IPS-18c (cell line): ENCODE results near the gene LAMA2.

Source experiments
- H3K4me3 ChIP-seq: 2 replicates; pipeline ENCODE4 v1.7.0; 2013; ENCODE audit warnings: low read depth, mild to moderate bottlenecking, low read length, moderate library complexity; ENCODE audit not compliant: insufficient read depth
- H3K9me3 ChIP-seq: one replicate; pipeline ENCODE4 v1.6.1; 2013; ENCODE audit warnings: mild to moderate bottlenecking, low read length, moderate library complexity; ENCODE audit not compliant: control insufficient read depth, insufficient read depth

LAMA2 gene

DNA sequence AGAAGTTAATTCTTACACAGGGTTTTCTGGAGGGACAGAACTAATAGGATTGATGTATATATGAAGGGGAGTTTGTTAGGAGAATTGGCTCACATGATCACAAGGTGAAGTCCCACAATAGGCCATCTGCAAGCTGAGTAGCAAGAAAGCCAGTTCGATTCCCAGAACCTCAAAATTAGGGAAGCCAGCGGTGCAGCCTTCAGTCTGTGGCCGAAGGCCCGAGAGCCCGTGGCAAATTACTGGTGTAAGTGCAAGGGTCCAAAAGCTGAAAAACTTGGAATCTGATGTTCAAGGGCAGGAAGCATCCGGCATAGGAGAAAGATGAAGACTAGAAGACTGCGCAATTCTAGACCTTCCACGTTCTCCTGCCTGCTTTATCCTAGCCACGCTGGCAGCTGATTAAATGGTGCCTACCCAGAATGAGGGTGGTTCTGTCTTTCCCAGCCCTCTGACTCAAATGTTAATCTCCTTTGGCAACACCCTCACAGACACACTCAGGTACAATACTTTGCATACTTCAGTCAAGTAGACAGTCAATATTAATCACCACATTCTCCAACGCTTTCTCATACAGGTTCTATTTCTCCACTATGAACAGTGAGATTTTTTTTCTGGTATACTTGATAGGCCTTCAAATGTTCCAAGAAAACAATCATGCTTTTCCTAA, 357.0 kb downstream of the LAMA2 start:
- no peaks in the 10 kb centered on the region for H3K9me3 ChIP-seq

GRCh38 chr6:129240492-129240853, 357.5 kb downstream of the LAMA2 start:
- Histone ChIP-seq H3K4me3 (no peak overlapping the region), H3K9me3 (no peaks in the 10 kb centered on the region)

More for the DNA sequence above, 357.0 kb downstream of the LAMA2 start:
- no peak overlapping the region for H3K4me3 ChIP-seq

DNA sequence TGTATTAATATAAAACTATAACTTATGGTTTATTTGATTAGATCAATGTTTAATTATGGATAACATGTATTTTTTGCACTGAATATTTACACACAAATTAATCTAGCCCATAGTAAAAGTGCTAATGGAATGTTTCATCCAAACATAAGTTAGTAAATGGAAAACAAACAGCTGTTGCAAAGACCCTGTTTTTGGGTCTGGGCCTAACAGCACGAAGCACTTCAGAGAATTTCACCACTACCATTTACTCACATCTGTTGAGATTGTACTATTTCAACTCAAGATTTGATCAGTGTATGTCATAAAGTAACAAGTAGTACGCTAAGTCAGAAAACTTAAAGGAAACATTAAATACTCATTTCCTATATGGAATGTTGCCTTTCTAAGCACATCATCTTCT, 359.6 kb downstream of the LAMA2 start:
- H3K4me3 ChIP-seq, result no peak overlapping the region

GRCh38 chr6:129243377-129243776, 360.4 kb downstream of the LAMA2 start:
- Histone ChIP-seq H3K4me3 (no peak overlapping the region), H3K9me3 (no peaks in the 10 kb centered on the region)

More for the DNA sequence above, 359.6 kb downstream of the LAMA2 start:
- H3K9me3 ChIP-seq, result no peaks in the 10 kb centered on the region

- no peak overlapping the region for H3K4me3 ChIP-seq
- no peaks in the 10 kb centered on the region for H3K9me3 ChIP-seq
Observed at GRCh38 chr6:129248946-129249345, 366.0 kb downstream of the LAMA2 start.

GRCh38 chr6:129251669-129252376, 368.9 kb downstream of the LAMA2 start:
- Histone ChIP-seq H3K9me3 (no peaks in the 10 kb centered on the region), H3K4me3 (no peak overlapping the region)

- Histone ChIP-seq H3K4me3 (no peak overlapping the region), H3K9me3 (no peaks in the 10 kb centered on the region)
Observed at GRCh38 chr6:129252377-129253071, 369.6 kb downstream of the LAMA2 start.

- no peak overlapping the region for H3K4me3 ChIP-seq
- H3K9me3 ChIP-seq, result no peaks in the 10 kb centered on the region
Observed at GRCh38 chr6:129253242-129253641, 370.3 kb downstream of the LAMA2 start.

- H3K9me3 ChIP-seq, result no peaks in the 10 kb centered on the region
- H3K4me3 ChIP-seq, result no peak overlapping the region
Observed at GRCh38 chr6:129253727-129254126, 370.8 kb downstream of the LAMA2 start.

DNA sequence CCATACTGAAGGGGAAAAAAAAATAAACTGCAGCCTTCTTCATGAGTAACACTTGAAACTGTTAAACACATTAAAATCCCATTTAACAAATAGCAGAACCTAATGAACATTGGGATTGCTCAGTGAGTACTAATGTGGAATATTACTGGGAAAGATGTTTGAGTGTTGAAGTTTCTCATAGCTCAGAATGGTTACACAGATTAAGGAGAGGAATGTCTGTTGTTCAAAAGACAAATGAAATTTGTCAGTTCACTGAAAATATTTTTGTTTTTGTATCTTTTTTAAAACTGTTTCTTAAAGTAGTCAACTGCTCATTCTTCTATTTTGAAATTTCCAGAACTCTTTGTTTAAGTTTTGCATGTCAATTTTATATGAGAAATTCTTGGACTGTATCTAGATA, 374.3 kb downstream of the LAMA2 start:
- Histone ChIP-seq H3K9me3 (no peaks in the 10 kb centered on the region), H3K4me3 (no peak overlapping the region)

DNA sequence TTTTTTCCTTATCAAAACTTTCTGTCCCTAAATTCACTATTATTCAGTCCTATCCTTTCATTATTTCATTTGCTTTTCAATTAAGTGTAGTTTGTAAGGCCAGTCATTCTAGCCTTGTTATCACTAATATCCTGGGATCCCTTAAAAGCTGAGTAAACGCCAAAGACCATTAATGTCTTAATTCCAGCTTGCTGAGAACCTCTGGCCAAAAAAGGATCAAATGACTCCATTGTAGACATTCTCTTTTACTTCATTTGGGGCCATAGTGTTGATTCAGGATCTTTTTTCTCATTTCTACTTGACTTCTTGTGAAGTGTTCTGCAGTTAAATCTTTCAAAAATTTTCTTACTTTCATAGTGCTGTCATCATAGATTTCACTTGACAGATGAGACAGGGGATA, 379.7 kb downstream of the LAMA2 start:
- no peak overlapping the region for H3K4me3 ChIP-seq
- H3K9me3 ChIP-seq, result no peaks in the 10 kb centered on the region

GRCh38 chr6:129263176-129263575, 380.2 kb downstream of the LAMA2 start:
- no peaks in the 10 kb centered on the region for H3K9me3 ChIP-seq
- no peak overlapping the region for H3K4me3 ChIP-seq

DNA sequence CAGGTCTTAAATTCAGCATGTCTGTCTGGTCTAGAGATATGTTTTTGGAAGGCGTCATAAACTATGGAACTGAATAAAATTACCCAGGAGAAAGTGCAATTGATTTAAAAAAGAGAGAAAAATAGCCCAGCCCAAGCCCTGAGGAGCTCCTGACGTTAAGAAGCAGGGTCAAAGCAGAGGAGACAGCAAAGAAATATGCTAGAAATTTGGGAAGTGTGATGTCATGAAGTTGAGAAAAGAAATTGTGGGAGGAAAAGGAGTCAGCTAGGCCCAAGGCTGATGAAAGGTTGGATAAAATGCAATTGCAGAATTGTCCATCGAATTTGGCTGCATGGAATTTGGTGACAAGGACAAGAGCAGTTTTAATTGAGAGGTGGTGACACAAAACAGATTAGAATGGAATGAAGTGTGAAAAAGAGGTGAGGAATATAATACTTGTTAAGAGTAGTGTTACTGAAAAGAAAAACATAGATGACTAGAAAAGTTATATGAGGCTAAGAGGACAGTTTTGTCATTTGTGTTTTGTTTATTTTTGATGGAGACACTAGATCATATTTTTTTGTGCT, 381.6 kb downstream of the LAMA2 start:
- no peaks in the 10 kb centered on the region for H3K9me3 ChIP-seq
- no peak overlapping the region for H3K4me3 ChIP-seq

- H3K9me3 ChIP-seq, result no peaks in the 10 kb centered on the region
- H3K4me3 ChIP-seq, result no peak overlapping the region
Observed at GRCh38 chr6:129267028-129267427, 384.1 kb downstream of the LAMA2 start.

GRCh38 chr6:129269076-129269475, 386.1 kb downstream of the LAMA2 start:
- no peak overlapping the region for H3K4me3 ChIP-seq
- no peaks in the 10 kb centered on the region for H3K9me3 ChIP-seq

- Histone ChIP-seq H3K9me3 (no peaks in the 10 kb centered on the region), H3K4me3 (no peak overlapping the region)
Observed at GRCh38 chr6:129269891-129270290, 387.0 kb downstream of the LAMA2 start.

DNA sequence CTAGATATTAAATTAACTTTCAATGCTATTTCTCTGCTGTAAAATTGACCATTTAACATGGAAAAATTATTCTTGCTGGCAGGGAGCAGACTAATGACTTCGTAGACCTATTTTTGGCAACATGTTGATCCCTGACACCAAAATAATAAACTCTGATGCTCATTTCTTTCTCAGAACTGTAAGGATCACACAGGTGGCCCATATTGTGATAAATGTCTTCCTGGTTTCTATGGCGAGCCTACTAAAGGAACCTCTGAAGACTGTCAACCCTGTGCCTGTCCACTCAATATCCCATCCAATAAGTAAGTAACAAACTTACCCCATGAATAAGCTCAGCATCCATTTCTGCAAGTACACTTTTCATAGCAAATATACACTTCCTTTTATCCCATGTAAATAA, 387.5 kb downstream of the LAMA2 start:
- no peaks in the 10 kb centered on the region for H3K9me3 ChIP-seq
- H3K4me3 ChIP-seq, result no peak overlapping the region

DNA sequence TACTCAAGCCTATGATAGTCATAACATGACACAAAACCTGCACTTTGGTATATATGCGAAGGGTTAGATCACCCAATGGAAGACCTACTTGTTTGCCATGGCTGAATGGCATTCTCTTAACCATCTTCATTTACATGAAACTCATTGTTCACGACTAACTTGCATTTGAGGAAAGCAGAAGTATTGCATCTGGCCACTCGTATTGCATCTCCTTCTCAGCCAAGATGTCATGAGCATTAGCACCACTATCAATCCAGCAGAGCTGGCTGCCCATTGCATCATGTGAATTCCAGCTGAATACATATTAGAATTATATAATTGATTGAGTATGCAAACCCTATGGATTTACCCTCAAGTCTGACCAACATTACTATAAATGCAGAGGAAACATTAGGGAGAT, 390.2 kb downstream of the LAMA2 start:
- no peak overlapping the region for H3K4me3 ChIP-seq
- H3K9me3 ChIP-seq, result no peaks in the 10 kb centered on the region
